Esophagus squamous epithelium (tissue), 5 donors: ENCODE measurements around the gene KCNJ12. TPM values are rescaled to one million over a fixed set of nuclear protein-coding genes. Genes with fewer than 3 reads are reported as not detected.
"Not testable (repeated sequence)": the region's sequence is repeated elsewhere in the genome, so short reads cannot be mapped to it uniquely, and the experiment has no call there.

ENCODE experiments used
- DNase-seq: peaks from one replicate; lab custom pipeline; 2025; lab: John Stamatoyannopoulos, UW
- H3K27ac ChIP-seq, 4 donors: fragments of 200-600 bp; sonication (generic); one replicate each; pipeline ENCODE4 v1.5.1; 2016 to 2019; ENCODE audit warnings: mild to moderate bottlenecking in 1 of 4
- H3K27me3 ChIP-seq, 4 donors: fragments of 200-600 bp; sonication (generic); 1 replicate in 3 of 4; 2 replicates in 1 of 4; pipeline versions ENCODE4 v1.5.1 to v1.6.0; 2017 to 2021; ENCODE audit warnings: antibody characterized with exemption in 1 of 4
- H3K36me3 ChIP-seq, 3 donors: fragments of 200-600 bp; sonication (generic); one replicate each; pipeline ENCODE4 v1.5.1; 2016 to 2019
- H3K4me1 ChIP-seq, 3 donors: fragments of 200-600 bp; sonication (generic); one replicate each; pipeline ENCODE4 v1.5.1; 2017 to 2019
- H3K4me3 ChIP-seq, 4 donors: fragments of 200-600 bp; sonication (generic); 1 replicate in 3 of 4; 2 replicates in 1 of 4; pipeline ENCODE4 v1.5.1; 2016 to 2019; ENCODE audit warnings: mild to moderate bottlenecking in 2 of 4, moderate library complexity in 1 of 4
- H3K9me3 ChIP-seq, 3 donors: fragments of 200-600 bp; sonication (generic); one replicate each; pipeline ENCODE4 v1.5.1; 2016 to 2019
- POLR2A ChIP-seq, 4 donors: fragments of 450-650 bp; IDR thresholded peaks; one replicate each; pipeline ENCODE4 v1.6.1; 2017; ENCODE audit warnings: antibody characterized with exemption in 4 of 4, mild to moderate bottlenecking in 4 of 4, moderate library complexity in 3 of 4
- whole genome bisulfite sequencing, 2 donors: methylation state at CpG; one replicate each; pipeline ENCODE4 v1.1.5; 2018; 5-methylcytosine and 5-hydroxymethylcytosine counted together
- intact Hi-C: fragments of 100-400 bp; cut with DNase I; formaldehyde crosslinking; loops from one replicate; pipeline ENCODE4 v1.15.0; 2022
- total RNA-seq, 4 donors: library from RNA; depleted of rRNA; stranded (reverse); fragments of >200 nt; gene quantifications; one replicate each; pipeline ENCODE4 v1.1.0, GENCODE V29; 2016
- TF ChIP-seq, protein P1 (sequence below), 6 experiments: fragments of 450-650 bp in 4 of 6; fragments of 200-600 bp in 2 of 6; sonication (generic) in 2 of 6; IDR thresholded peaks; one replicate each; pipeline ENCODE4 v1.5.1; 2016 to 2019; ENCODE audit warnings: antibody characterized with exemption in 6 of 6, mild to moderate bottlenecking in 4 of 6, moderate library complexity in 4 of 6
- donor health status: DM: yes; HTN: yes; CAD: no.

KCNJ12 gene
- total RNA-seq, 4 donors from 2014 or later, result 0.09 to 0.73 (median 0.38) TPM; not detected in 1

DNA sequence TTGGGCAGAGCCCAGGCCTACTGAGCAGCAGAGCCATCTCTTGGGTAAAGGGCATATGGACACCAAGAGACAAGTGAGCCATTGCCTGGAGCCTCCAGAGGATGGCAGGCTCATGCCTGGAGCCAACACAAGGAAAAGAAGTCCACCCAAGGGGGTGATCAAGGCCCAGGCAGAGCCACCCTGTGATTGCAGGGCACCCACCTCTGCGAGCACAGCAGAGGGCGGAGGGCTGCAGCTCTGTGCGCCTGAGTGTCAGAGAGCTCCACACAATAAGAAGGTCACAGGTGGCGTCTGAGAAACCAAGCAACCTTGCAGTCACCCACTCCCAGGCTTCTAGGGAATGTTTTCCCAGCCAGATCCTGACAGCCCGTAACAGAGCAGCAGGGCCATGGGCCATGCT, 57.8 kb downstream of the KCNJ12 start:
- DNase-seq, H3K27me3 ChIP-seq, H3K9me3 ChIP-seq, intact Hi-C loops, H3K27ac ChIP-seq, H3K36me3 ChIP-seq, H3K4me3 ChIP-seq, H3K4me1 ChIP-seq: not testable (repeated sequence)
- 96 to 100% methylated on average over 1 to 4 of the region's 5 CpGs for WGBS, 2 donors

DNA sequence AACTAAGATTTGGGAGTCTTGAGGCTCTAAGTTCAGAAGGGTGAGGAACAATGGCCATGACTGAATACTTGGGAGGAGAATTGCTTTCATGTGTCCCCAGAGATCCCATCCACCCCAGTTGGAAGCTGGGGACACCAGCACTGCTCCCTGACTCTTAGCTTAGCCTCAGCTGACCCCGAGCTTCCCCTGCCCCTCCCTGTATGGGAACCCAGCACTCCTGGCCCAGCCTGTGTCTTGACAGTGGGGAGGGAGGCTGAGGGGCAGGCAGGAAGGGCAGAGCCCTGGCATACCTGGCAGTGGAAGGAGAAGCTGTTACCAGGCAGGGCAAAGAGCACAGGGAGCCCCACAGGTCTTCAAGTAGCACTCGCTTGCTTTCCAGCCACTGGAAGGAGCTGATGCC, 58.8 kb downstream of the KCNJ12 start:
- H3K4me3 ChIP-seq, H3K9me3 ChIP-seq, DNase-seq, H3K4me1 ChIP-seq, intact Hi-C loops, H3K27ac ChIP-seq, H3K36me3 ChIP-seq, H3K27me3 ChIP-seq: not testable (repeated sequence)
- 41 to 75% methylated on average over 1 to 2 of the region's 2 CpGs for WGBS, 2 donors

DNA sequence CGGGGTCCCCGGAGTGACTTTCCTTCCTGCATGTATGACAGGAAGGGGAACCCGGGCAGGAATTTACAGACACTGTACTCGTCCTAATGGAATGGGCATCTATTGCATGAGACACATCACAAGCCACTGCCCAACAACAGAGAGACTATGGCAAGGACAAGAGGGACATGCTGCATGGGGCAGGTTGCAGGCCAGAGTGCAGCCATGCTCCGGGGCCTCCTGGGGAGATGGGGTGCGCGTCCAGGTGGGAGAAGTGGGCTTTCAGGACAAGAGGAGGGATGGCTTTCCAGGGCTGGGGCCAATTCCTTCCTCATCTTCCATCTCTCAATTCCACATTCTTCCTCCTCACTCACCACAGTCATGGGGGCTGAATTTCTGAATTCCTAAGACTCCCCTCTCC, 60.3 kb downstream of the KCNJ12 start:
- H3K27ac ChIP-seq, H3K27me3 ChIP-seq, H3K4me1 ChIP-seq, intact Hi-C loops, H3K4me3 ChIP-seq, DNase-seq, H3K9me3 ChIP-seq, H3K36me3 ChIP-seq: not testable (repeated sequence)
- 0 to 58% methylated on average over 1 to 3 of the region's 7 CpGs for WGBS, 2 donors

DNA sequence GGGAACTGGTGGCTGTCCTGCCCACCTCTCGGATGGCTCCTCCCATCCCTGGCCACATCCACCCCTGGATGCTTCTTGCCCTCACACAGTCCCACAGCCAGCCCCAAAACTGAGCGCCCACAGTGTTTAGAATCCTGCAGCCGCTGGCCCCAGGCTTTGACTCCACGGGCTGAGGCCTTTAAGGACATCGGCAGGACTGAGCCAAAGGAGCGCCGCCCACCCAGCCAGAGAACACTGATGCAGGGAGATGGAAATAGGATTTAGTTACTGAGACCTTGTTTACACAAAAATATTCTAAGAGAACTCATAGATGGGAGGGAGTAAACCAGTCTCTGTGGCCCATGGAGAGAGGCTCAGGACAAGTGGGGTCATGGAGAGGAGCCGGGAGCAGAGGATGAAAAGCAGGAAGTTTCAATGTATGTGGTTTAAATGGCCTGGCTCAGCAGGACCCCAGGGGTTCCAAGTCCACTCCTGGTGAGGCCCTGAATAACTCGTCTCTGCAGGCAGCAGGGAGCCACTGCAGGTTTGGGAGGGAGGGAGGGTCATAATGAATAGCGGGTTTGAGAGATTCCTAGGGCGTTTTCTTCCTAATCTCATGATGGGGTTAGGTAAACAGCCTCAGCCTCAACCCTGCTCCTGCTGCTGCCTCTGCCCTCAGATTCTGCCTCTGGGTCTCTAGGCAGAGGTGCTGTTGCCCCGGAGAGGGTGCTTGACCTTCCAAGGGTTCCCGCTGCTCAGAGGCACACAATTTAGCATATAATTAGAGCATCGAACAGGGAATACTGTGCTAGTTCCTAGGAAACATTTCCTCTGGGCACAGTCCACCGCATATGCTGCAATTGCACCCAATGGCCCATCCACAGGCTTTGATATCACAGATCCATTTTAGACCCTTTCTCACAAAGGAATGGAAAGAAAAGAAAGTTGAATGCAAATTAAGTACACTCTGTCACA, 61.0 kb downstream of the KCNJ12 start:
- H3K27me3 ChIP-seq, intact Hi-C loops, H3K9me3 ChIP-seq, H3K36me3 ChIP-seq, H3K4me1 ChIP-seq, H3K27ac ChIP-seq, DNase-seq, H3K4me3 ChIP-seq: not testable (repeated sequence)
- WGBS, 2 donors, result 54 to 70% methylated on average over 6 to 9 of the region's 15 CpGs

DNA sequence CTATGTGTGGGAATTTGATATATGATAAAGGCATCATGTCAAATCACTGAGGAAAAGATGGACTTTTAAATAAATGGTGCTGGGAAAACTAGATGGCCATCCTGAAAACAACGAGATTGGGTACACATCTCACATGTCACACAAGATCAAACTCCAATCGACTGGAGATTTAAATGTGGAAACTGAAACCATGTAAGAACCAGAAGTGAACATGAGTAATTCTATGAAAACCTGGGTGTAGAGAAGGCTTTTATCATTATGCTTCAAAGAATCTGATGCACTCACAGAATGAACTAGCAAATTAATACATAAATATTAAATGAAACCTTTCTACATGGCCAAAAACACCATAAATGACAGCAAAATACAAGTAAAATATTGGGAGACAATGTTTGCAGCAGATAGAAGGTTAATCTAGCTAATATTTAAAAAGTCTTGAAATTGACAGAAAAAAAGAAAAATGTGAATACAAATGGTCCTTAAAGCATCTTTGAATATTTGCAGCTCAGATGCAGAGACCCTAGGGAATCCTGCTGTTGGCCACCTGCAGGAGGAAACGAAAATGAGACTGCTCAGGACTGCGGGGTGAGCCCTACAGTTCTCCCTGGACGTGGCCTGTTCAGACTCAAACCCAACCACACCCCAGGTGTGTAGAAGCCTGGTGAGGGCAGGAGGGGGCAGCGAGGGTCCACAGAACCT, 62.3 kb downstream of the KCNJ12 start:
- 52 to 65% methylated on average over 2 of the region's 6 CpGs for WGBS, 2 donors
- intact Hi-C loops, result not testable (repeated sequence)

DNA sequence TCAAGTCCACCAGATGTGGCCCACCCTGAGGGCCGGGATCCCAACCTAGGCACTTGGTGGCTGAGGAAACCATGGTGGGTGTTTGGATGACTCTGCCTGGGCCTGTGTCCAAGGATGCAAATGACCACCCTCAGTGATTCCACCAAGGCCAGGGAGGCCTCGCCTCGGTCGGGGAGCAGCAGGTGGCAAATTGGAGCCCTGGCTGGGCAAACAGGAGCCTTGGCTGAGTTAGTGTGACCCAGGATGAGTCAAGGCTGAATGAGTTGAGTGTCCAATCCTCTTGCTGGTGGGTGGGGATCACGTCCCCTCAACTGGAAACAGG, 62.8 kb downstream of the KCNJ12 start:
- DNase-seq, H3K27me3 ChIP-seq, H3K4me3 ChIP-seq, H3K4me1 ChIP-seq, H3K27ac ChIP-seq, intact Hi-C loops, H3K36me3 ChIP-seq, H3K9me3 ChIP-seq: not testable (repeated sequence)
- WGBS, 2 donors, result no CpG with 5 or more reads among the region's 5 CpGs

More for the DNA sequence above, 62.3 kb downstream of the KCNJ12 start:
- H3K4me1 ChIP-seq, H3K36me3 ChIP-seq, H3K4me3 ChIP-seq, H3K9me3 ChIP-seq, H3K27ac ChIP-seq, H3K27me3 ChIP-seq, DNase-seq: not testable (repeated sequence)

DNA sequence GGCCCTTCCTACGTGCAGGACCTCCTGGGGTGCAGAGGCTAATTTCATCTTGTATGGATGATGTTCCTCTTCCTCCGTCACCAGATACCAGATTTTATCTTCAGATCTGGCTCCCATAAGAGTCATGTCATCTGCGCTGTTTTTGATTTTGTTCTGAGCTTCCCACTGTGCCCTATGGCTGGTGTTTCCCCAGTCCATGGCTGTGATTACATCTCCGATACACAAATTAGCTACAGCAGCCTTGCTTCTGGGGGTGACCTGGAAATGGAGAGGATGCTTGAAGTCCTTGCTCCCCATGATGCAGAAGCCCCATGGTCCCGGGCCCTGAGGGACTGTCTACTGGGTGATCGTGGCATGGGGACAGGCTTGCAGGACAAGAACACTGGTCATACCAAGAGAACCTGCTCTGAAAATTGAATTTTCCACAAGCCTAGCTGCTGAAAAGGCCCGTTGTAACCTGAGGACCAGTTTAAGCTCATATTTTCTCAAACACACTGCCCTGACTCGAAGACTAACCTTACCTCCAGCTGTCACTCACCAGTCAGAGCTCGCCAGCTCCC, 69.0 kb downstream of the KCNJ12 start:
- DNase-seq, result no peak
- H3K27me3 ChIP-seq, result peaks cover 0 to 8% (median 0%) of the 10 kb centered on the region in 4 donors
- intact Hi-C loops, result no loop called here
- no peak overlapping the region for H3K27ac ChIP-seq
- 60 to 78% methylated on average over 7 to 9 of the region's 9 CpGs for WGBS, 2 donors
- H3K9me3 ChIP-seq, result no peaks in the 10 kb centered on the region
- H3K4me1 ChIP-seq, result no peaks in the 10 kb centered on the region
- TF ChIP-seq, protein P1, sequence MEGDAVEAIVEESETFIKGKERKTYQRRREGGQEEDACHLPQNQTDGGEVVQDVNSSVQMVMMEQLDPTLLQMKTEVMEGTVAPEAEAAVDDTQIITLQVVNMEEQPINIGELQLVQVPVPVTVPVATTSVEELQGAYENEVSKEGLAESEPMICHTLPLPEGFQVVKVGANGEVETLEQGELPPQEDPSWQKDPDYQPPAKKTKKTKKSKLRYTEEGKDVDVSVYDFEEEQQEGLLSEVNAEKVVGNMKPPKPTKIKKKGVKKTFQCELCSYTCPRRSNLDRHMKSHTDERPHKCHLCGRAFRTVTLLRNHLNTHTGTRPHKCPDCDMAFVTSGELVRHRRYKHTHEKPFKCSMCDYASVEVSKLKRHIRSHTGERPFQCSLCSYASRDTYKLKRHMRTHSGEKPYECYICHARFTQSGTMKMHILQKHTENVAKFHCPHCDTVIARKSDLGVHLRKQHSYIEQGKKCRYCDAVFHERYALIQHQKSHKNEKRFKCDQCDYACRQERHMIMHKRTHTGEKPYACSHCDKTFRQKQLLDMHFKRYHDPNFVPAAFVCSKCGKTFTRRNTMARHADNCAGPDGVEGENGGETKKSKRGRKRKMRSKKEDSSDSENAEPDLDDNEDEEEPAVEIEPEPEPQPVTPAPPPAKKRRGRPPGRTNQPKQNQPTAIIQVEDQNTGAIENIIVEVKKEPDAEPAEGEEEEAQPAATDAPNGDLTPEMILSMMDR (IDR thresholded peaks at IDR 0.05), result no peak
- no peak for TF ChIP-seq POLR2A (IDR thresholded peaks at IDR 0.05)
- no peak overlapping the region for H3K4me3 ChIP-seq
- H3K36me3 ChIP-seq, result no peaks in the 10 kb centered on the region

DNA sequence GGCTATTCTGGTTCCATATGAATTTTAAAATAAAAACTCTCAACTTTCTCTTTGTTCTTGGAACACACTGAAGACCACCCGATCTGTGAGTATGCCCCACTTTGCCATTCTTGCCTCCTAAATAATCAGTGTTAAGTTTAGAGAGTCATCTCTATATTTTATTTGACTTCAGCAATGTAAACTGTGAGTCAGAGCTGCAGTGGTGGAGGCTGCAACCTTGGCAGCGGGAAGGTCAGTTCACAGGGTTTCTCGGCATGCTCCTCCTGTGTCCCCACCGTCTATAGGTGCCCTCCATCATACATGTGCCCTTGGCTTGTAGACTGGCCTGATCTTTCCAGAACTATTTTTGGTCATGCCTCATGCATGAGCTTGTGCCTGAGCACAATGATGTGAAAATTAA, 71.4 kb downstream of the KCNJ12 start:
- H3K27ac ChIP-seq, DNase-seq, H3K36me3 ChIP-seq, H3K9me3 ChIP-seq, H3K4me1 ChIP-seq, H3K4me3 ChIP-seq, intact Hi-C loops: not testable (repeated sequence)
- 76 to 86% methylated on average over 4 of the region's 4 CpGs for WGBS, 2 donors
- peaks cover 0 to 26% (median 0%) of the 10 kb centered on the region in 4 donors for H3K27me3 ChIP-seq
